Retinal pigment epithelial cell (primary cell): ENCODE measurements around the gene DHRS3.

ENCODE experiments used
- DNase-seq: peaks from one replicate; pipeline ENCODE4 v3.0.0-alpha.2; 2010; ENCODE audit warnings: low read depth
- H3K4me3 ChIP-seq: 2 replicates; pipeline ENCODE4 v1.5.1; 2011; ENCODE audit warnings: mild to moderate bottlenecking, low read length, control low read depth, moderate library complexity
- TF ChIP-seq, protein P1 (sequence below): conservative IDR thresholded peaks from 2 replicates; pipeline ENCODE4 v1.5.1; 2011; ENCODE audit warnings: low read depth, low read length, control low read depth, inconsistent platforms

The DHRS3 gene

DNA sequence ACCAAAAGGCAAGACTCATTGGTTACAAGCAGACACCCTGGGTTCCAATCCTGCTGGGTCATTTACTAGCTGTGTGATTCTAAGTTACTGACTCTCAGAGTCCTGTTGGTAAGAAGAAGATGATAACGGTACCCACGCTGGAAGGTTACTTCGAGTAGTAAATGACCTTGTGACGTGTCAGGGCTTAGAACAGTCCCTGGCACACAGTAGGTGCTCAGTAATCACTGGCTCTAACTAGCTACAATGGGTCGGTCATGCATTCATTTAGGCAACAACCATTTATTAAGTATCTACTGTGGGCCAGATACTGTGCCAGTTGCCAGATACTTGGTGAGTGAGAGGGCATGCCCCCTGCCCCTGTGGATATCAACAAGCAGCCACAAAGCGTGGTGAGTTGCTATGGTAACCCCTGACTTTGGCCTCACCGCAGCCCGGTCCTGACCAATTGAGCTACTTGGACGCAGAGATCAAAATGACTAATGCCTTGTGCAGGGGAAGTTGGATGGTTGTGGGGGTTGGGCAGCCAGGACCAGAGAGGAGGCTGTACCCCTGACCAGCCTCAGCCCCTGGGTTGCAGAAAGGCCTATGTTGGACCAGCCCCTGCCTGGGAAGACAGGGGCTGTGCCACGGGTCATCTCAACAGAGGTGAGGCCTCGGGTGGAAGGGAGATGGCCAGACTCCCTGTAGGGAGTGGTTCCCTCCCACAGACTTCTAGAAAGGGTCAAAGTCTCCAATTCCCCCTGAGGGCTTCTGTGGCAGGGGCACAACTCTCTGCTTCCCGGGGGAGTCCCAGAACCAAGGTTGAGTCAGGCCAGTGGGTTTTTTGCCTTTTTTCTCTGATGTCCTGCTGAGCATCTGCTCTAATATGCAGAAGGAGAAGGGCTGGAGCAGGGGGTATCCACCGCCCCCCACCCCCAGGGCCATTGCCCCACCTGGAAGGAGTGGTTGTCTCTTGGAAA lies 16.0 kb downstream of the DHRS3 start:
- TF ChIP-seq, protein P1, sequence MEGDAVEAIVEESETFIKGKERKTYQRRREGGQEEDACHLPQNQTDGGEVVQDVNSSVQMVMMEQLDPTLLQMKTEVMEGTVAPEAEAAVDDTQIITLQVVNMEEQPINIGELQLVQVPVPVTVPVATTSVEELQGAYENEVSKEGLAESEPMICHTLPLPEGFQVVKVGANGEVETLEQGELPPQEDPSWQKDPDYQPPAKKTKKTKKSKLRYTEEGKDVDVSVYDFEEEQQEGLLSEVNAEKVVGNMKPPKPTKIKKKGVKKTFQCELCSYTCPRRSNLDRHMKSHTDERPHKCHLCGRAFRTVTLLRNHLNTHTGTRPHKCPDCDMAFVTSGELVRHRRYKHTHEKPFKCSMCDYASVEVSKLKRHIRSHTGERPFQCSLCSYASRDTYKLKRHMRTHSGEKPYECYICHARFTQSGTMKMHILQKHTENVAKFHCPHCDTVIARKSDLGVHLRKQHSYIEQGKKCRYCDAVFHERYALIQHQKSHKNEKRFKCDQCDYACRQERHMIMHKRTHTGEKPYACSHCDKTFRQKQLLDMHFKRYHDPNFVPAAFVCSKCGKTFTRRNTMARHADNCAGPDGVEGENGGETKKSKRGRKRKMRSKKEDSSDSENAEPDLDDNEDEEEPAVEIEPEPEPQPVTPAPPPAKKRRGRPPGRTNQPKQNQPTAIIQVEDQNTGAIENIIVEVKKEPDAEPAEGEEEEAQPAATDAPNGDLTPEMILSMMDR = no peak
- DNase-seq = peak; percentile 80
- no peak overlapping the region for H3K4me3 ChIP-seq

DNA sequence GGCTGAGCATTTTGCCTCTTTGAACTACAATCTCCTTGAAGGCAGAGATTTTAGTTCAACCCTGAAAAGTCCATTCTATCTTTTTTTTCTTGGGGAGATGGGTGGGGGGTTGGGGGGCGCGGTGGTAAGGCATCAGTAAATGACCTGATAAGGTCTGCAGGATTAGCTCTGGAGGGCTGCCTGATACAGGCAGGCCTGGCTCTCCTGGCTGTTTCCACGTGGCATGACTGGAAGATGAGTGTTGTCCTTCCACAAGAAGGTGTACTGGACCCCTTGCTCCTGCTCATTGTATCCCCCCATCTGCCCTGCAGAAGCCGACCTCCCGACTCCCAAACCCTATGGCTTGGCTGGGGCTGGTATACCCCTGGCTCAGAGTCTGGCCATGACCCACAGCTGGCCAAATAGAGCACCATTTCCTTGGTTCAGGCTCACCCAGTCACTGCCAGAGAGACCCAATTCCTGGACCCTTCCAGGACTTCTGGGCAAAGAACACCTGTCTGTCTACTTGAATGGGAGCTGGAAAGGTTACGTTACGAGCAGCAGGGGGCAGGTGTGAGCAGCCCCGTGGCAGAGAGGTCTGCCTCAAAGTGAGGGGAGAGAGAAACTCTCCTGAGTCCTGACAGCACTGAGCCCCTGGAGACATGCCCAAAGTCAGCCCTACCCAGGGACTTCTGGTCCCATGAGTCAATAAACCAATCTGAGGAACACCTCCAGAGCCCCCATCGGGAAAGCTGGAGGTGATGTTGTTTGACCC lies 17.0 kb downstream of the DHRS3 start:
- H3K4me3 ChIP-seq = no peak overlapping the region
- DNase-seq = no peak
- TF ChIP-seq, protein P1 = peak; percentile 76

DNA sequence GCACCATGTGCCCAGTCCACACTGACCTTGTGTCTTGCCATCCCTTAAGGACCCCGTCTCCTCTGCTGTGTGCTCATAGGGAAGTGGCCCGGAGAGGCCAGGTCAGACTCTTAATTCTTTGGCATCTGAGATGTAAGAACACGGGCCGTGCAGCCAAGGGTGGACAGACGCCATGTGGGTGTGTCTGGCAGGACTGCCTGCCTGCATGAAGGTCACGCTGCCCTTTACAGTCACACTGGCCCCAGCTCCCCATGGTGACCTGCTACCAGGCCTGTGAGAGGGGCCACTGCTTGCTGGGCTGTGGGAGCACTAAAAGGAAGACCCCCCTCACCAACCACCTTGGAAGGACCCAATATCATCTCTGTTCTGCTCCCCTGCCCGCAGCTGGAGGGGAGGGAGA lies 17.7 kb downstream of the DHRS3 start:
- no peak for DNase-seq
- H3K4me3 ChIP-seq = no peak overlapping the region
- TF ChIP-seq, protein P1 = no peak

DNA sequence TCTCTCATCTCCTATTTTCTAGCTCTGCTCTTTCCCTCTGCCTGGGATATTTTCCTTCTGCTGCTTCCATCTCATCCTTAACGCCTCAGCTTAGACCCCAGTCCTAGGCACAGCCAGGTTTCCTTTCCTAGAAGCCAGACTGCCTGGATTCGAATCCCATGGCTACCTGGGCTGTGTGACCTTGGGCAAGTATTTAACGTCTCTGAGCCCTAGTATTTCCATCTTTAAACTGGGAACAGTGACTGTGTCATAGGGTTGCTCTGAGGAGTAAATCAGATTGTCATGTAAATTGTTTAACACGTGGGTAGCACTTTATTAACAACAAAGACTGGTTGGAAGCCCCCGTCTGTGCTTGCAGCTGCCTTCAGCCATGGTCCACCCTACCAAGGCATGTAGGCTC lies 18.4 kb downstream of the DHRS3 start:
- TF ChIP-seq, protein P1 = no peak
- H3K4me3 ChIP-seq = no peak overlapping the region
- no peak for DNase-seq

DNA sequence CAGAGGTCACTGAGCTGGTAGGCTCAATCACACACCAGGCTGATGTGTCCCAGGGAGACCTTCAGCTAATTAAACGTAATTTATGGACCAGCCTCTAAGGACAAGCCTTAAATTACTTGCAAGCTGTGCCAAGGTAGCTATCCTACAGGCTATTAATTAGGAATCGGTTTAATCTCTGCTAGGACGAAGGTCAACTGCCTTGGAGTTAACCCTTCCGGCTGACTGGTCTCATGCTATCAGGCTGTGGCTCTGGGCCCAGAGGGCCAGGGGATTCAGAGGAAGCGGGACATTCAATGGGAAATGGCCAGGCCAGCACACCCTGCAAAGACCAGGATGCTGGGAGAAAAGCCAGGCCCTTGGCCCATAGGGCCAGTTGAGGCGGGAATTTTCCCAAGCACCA lies 19.0 kb downstream of the DHRS3 start:
- H3K4me3 ChIP-seq = no peak overlapping the region
- no peak for DNase-seq
- TF ChIP-seq, protein P1 = no peak

DNA sequence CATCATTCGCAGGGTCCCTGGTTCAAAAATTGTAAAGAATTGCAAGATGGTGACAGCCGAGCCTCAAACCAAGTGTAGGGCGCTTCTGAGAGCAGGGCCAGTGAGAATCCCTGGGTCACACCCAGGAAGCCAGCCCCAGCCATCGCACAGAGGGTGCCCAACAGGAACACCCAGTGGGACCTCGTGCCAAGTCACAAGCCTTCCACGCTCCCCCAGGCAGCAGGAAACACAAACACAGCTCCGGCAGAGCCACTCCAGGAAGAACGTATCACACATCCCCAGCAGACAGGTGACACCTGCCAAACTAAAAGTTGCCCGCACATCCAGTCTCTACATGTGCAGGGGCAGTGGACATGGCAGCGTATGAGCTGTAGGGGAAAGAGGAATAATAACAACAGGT lies 20.2 kb downstream of the DHRS3 start:
- DNase-seq = no peak
- no peak overlapping the region for H3K4me3 ChIP-seq
- TF ChIP-seq, protein P1 = no peak
